Endothelial cell of umbilical vein (primary cell): ENCODE results near the gene MRGPRF. TPM values are rescaled to one million over a fixed set of nuclear protein-coding genes. Genes with fewer than 3 reads are reported as not detected.

Source experiments
- BruUV-seq: library from RNA; stranded (reverse); fragments of 400-500 nt; replicated peaks from 2 replicates; lab custom pipeline; 2021; lab: Mats Ljungman, UMichigan
- CTCF ChIA-PET: fragments of 300-600, 350-600 bp; sonication (Branson Sonifier 250); formaldehyde crosslinking; loops from one replicate; lab custom pipeline; 2021; ENCODE audit warnings: antibody characterized with exemption, inconsistent platforms; lab: Charles Lee
- POLR2A ChIA-PET: fragments of 300-600, 350-600 bp; sonication (Branson Sonifier 250); formaldehyde crosslinking; loops from one replicate; lab custom pipeline; 2021; ENCODE audit warnings: antibody characterized with exemption, inconsistent platforms; lab: Charles Lee
- DNase-seq: peaks from one replicate; pipeline ENCODE4 v3.0.0-alpha.2; 2011; ENCODE audit warnings: low read depth, low spot score
- FAIRE-seq: peaks from 2 replicates; lab custom pipeline; 2011; peaks lifted over from hg19 to GRCh38; lab: Jason Lieb, UNC
- H2AFZ ChIP-seq: 2 replicates; pipeline ENCODE4 v1.6.0; 2012; ENCODE audit warnings: low read depth, low read length, control low read depth, inconsistent platforms
- H3K27ac ChIP-seq: 2 replicates; pipeline ENCODE4 v1.5.1; 2011; ENCODE audit warnings: low read depth, mild to moderate bottlenecking, control low read depth, low read length, moderate library complexity; ENCODE audit not compliant: insufficient read depth
- H3K27me3 ChIP-seq, 2 experiments: 2 replicates each; pipeline versions ENCODE4 v1.6.0 to v1.6.1; 2011; ENCODE audit warnings: low read length in 2 of 2, mixed read lengths in 1 of 2; ENCODE audit not compliant: control insufficient read depth in 2 of 2, insufficient read depth in 2 of 2
- H3K36me3 ChIP-seq, 2 experiments: 2 replicates in 1 of 2; 3 replicates in 1 of 2; pipeline ENCODE4 v1.5.1; 2011; ENCODE audit warnings: low read length in 2 of 2, mild to moderate bottlenecking in 1 of 2, moderate library complexity in 1 of 2; ENCODE audit not compliant: control insufficient read depth in 2 of 2, insufficient read depth in 2 of 2; ENCODE audit errors: extremely low read depth in 1 of 2
- H3K4me1 ChIP-seq: 3 replicates; pipeline ENCODE4 v1.5.1; 2011; ENCODE audit warnings: mild to moderate bottlenecking, low read length; ENCODE audit not compliant: control insufficient read depth, insufficient read depth; ENCODE audit errors: extremely low read depth
- H3K4me2 ChIP-seq: 2 replicates; pipeline ENCODE4 v1.6.1; 2011; ENCODE audit warnings: low read length, control low read depth, mixed read lengths; ENCODE audit not compliant: insufficient read depth
- H3K4me3 ChIP-seq, 3 experiments: fragments of 200-600 bp in 1 of 3; sonication (generic), shearing (Covaris generic) in 1 of 3; replicated peaks in 1 of 3; 2 replicates each; pipeline ENCODE4 v1.5.1; 2011 to 2016; ENCODE audit warnings: control low read depth in 3 of 3, low read length in 3 of 3, mild to moderate bottlenecking in 2 of 3, inconsistent platforms in 1 of 3, low read depth in 1 of 3, moderate library complexity in 1 of 3; ENCODE audit not compliant: insufficient read depth in 1 of 3
- H3K79me2 ChIP-seq: 2 replicates; pipeline ENCODE4 v1.6.0; 2012; ENCODE audit warnings: low read length, inconsistent platforms; ENCODE audit not compliant: control insufficient read depth, insufficient read depth
- H3K9ac ChIP-seq: replicated peaks from 2 replicates; pipeline ENCODE3; 2011; ENCODE audit warnings: low read length, control low read depth; ENCODE audit not compliant: insufficient read depth; ENCODE audit errors: extremely low read depth
- H3K9me1 ChIP-seq: replicated peaks from 3 replicates; pipeline ENCODE4 v1.6.0; 2011; ENCODE audit warnings: mild to moderate bottlenecking, low read length; ENCODE audit not compliant: control insufficient read depth, insufficient read depth; ENCODE audit errors: extremely low read depth
- H3K9me3 ChIP-seq: replicated peaks from 2 replicates; pipeline ENCODE4 v1.5.1; 2012; ENCODE audit warnings: low read length, inconsistent platforms; ENCODE audit not compliant: control insufficient read depth, insufficient read depth
- H4K20me1 ChIP-seq: replicated peaks from 2 replicates; pipeline ENCODE3; 2011; ENCODE audit warnings: mild to moderate bottlenecking, low read length; ENCODE audit not compliant: control insufficient read depth, insufficient read depth; ENCODE audit errors: extremely low read depth
- EZH2 ChIP-seq: IDR thresholded peaks from 2 replicates; pipeline ENCODE4 v1.6.1; 2012; ENCODE audit warnings: borderline replicate concordance, low read depth, mild to moderate bottlenecking, moderate library complexity, low read length, inconsistent platforms; ENCODE audit not compliant: severe bottlenecking
- FOS ChIP-seq: IDR thresholded peaks from 2 replicates; pipeline ENCODE4 v1.6.1; 2011; ENCODE audit warnings: mild to moderate bottlenecking, low read length, moderate library complexity, borderline replicate concordance; ENCODE audit not compliant: insufficient read depth
- GATA2 ChIP-seq: IDR thresholded peaks from 2 replicates; pipeline ENCODE4 v1.7.0; 2011; ENCODE audit warnings: low read depth, mild to moderate bottlenecking, moderate library complexity, mixed read lengths, low read length; ENCODE audit not compliant: insufficient read length, insufficient read depth
- JUN ChIP-seq: IDR thresholded peaks from 2 replicates; pipeline ENCODE4 v1.6.1; 2011; ENCODE audit warnings: borderline replicate concordance, low read depth; ENCODE audit not compliant: insufficient read length, insufficient read depth
- MYC ChIP-seq: IDR thresholded peaks from one replicate; pipeline ENCODE4 v1.6.1; 2011; ENCODE audit warnings: mild to moderate bottlenecking, low read depth, low read length
- POLR2A ChIP-seq: IDR thresholded peaks from 2 replicates; pipeline ENCODE4 v1.6.1; 2012; ENCODE audit warnings: low read depth, mild to moderate bottlenecking, control low read depth, low read length
- POLR2AphosphoS5 ChIP-seq: IDR thresholded peaks from 2 replicates; pipeline ENCODE4 v1.6.1; 2012; ENCODE audit warnings: low read depth, mild to moderate bottlenecking, control low read depth, low read length, moderate library complexity; ENCODE audit not compliant: insufficient read depth
- dilution Hi-C: fragments of 300-500 bp; cut with MboI; formaldehyde crosslinking; loops from one replicate; pipeline ENCODE4 v1.15.0; 2019; ENCODE audit warnings: low sequenced_read_pairs; ENCODE audit not compliant: extremely low pct_ligation_motif_present
- intact Hi-C: fragments of 100-400 bp; cut with micrococcal nuclease; formaldehyde crosslinking; loops from one replicate; pipeline ENCODE4 v1.10.0; 2022
- polyA plus RNA-seq, 4 experiments: library from polyadenylated mRNA; depleted of rRNA in 3 of 4; stranded (reverse) in 3 of 4; unstranded in 1 of 4; fragments of >200 nt; gene quantifications; 2 replicates each; pipeline versions ENCODE4 v1.2.1 to v1.2.3, GENCODE V29; 2011 to 2012; ENCODE audit warnings: missing spikeins in 1 of 4
- total RNA-seq: library from RNA; stranded (reverse); gene quantifications from 2 replicates; pipeline ENCODE4 v1.2.3, GENCODE V29; 2021
- TF ChIP-seq, protein P1 (sequence below), 2 donors: IDR thresholded peaks; 1 replicate in 1 of 2; 2 replicates in 1 of 2; pipeline ENCODE4 v1.5.1; 2011; ENCODE audit warnings: low read length in 2 of 2, mild to moderate bottlenecking in 2 of 2, moderate library complexity in 2 of 2, control low read depth in 1 of 2, inconsistent platforms in 1 of 2, low read depth in 1 of 2; ENCODE audit not compliant: insufficient read depth in 1 of 2; ENCODE audit errors: extremely low read depth in 1 of 2
- TF ChIP-seq, protein P2 (sequence below): IDR thresholded peaks from 2 replicates; pipeline ENCODE4 v1.6.1; 2011; ENCODE audit not compliant: insufficient read depth, insufficient read length

MRGPRF gene
- total and polyA plus RNA-seq, 2 donors (not counting 3 experiments of a cell fraction or from before 2014, with no cell fraction given), result not detected

DNA sequence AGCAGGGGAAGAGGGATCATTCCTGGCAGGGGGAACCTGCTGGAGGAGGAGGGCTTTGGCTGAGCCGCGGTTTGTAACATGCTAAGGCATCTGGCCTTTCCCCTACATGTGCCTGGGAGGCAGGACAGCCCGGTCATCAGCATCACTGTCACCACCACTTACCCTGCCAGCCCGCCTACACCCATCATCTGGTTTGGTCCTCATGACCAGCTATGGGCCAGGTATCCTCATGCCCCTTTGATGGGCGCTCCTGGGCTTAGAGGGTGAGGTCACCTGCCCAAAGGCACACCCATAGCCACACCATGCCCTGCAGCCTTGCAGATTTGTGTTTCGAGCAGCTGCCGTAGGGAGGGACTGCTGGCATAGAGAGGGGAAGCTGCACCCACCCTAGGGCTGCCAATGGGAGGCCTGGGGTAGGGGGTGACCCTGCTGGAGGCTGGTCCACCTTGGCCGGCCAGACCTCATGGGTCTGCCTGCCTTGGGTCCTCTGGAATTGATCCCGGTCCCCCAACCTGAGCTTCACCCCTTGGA, 2.6 kb downstream of the MRGPRF start:
- Histone ChIP-seq H3K9me1 (no peaks in the 10 kb centered on the region), H3K36me3 (no peaks in the 10 kb centered on the region), H3K9ac (no peak overlapping the region), H3K4me1 (no peaks in the 10 kb centered on the region), H3K79me2 (no peaks in the 10 kb centered on the region), H3K4me2 (no peak overlapping the region), H2AFZ (no peak overlapping the region), H3K9me3 (no peaks in the 10 kb centered on the region), H3K4me3 (no peak overlapping the region), H3K27me3 (peaks cover 36 to 45% of the 10 kb centered on the region in 2 experiments), H3K27ac (no peak overlapping the region), H4K20me1 (no peaks in the 10 kb centered on the region)
- FAIRE-seq (no peak), DNase-seq (no peak)
- ChIA-PET POLR2A (no interaction called here), CTCF (no interaction called here)
- TF ChIP-seq JUN (no peak), POLR2A (no peak), POLR2AphosphoS5 (no peak), GATA2 (no peak), MYC (no peak), EZH2 (no peak), FOS (no peak)
- TF ChIP-seq, protein P1, sequence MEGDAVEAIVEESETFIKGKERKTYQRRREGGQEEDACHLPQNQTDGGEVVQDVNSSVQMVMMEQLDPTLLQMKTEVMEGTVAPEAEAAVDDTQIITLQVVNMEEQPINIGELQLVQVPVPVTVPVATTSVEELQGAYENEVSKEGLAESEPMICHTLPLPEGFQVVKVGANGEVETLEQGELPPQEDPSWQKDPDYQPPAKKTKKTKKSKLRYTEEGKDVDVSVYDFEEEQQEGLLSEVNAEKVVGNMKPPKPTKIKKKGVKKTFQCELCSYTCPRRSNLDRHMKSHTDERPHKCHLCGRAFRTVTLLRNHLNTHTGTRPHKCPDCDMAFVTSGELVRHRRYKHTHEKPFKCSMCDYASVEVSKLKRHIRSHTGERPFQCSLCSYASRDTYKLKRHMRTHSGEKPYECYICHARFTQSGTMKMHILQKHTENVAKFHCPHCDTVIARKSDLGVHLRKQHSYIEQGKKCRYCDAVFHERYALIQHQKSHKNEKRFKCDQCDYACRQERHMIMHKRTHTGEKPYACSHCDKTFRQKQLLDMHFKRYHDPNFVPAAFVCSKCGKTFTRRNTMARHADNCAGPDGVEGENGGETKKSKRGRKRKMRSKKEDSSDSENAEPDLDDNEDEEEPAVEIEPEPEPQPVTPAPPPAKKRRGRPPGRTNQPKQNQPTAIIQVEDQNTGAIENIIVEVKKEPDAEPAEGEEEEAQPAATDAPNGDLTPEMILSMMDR (IDR thresholded peaks at IDR 0.05; ENCODE audit: extremely low read depth in 1 of 2, insufficient read depth in 1 of 2, low read depth in 1 of 2, low read length in 2 of 2), result no peak
- TF ChIP-seq, protein P2, sequence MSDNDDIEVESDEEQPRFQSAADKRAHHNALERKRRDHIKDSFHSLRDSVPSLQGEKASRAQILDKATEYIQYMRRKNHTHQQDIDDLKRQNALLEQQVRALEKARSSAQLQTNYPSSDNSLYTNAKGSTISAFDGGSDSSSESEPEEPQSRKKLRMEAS, result no peak
- BruUV-seq, result no TSS peak
- intact Hi-C loops (no loop called here), dilution Hi-C loops (no loop called here)
